Upper lobe of right lung (tissue), 1 donor: Measurements from ENCODE around the gene RAD51B. TPM values are rescaled to one million over a fixed set of nuclear protein-coding genes. Genes with fewer than 3 reads are reported as not detected.

ENCODE experiments used
- ATAC-seq: fragments of 200-7000 bp; cut with Tn5 transposase; one replicate; pipeline ENCODE4 v1.9.1; 2020; ENCODE audit warnings: mild to moderate bottlenecking, moderate library complexity
- DNase-seq: peaks from one replicate; pipeline ENCODE4 v3.0.0-alpha.2; 2020
- H3K27ac ChIP-seq: fragments of 200-600 bp; one replicate; pipeline ENCODE4 v1.8.0; 2022
- H3K27me3 ChIP-seq: fragments of 200-600 bp; one replicate; pipeline ENCODE4 v1.8.0; 2022; ENCODE audit warnings: mild to moderate bottlenecking
- H3K36me3 ChIP-seq: fragments of 200-600 bp; one replicate; pipeline ENCODE4 v1.8.0; 2022
- H3K4me1 ChIP-seq: fragments of 200-600 bp; one replicate; pipeline ENCODE4 v1.8.0; 2022
- H3K4me3 ChIP-seq: fragments of 200-600 bp; one replicate; pipeline ENCODE4 v1.8.0; 2022; ENCODE audit warnings: mild to moderate bottlenecking
- H3K9me3 ChIP-seq: fragments of 200-600 bp; one replicate; pipeline ENCODE4 v1.8.0; 2022
- intact Hi-C: fragments of 100-400 bp; cut with DNase I; formaldehyde crosslinking; loops from one replicate; pipeline ENCODE4 v1.11.0; 2022
- total RNA-seq: library from RNA; stranded (reverse); fragmentation: NEBNext Ultra II Directional; extraction: Animal tissue kit (Norgen Biotek cat#: 25700); gene quantifications from one replicate; pipeline ENCODE4 v1.2.1, GENCODE V29; 2021
- TF ChIP-seq, protein P1 (sequence below): fragments of 200-600 bp; IDR thresholded peaks from one replicate; pipeline ENCODE4 v1.8.0; 2022; ENCODE audit warnings: antibody characterized with exemption
- donor health status: DM: no; HTN: yes; CAD: no; lungs with severe emphysema.

Gene RAD51B
- total RNA-seq, 1 donor from 2014 or later: 11.5 TPM

DNA sequence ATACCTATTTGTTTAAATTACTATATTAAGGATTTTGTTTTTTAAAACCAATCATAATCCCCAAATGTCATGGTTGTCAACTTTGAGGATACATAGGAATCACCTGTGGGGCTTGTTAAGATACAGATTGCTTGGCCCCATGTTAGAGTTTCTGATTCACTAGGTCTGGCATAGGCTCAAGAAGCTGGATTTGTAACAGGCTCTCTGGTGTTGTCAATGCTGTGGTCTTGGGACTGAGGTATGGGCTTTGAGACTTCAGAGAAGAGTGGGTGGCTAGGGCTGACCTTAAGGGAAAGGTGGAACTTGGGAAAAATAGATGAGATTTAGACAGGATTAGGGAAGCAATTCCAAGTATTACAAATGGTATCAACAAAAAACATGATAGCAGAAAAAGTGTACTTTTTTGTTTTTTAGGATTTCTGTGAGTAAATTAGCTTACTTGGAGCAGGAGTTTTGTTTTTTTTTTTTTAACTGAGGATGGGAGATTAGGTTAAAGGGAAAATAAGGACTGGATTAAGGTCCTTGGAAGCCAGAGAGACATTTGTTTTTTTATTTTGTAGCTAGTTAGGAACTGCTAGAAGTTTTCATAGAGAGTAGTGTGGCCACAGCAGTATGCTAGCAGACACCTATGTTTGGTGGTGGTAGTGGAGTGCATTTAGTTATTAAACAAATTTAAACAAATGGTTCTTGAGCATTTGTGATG is 88.6 kb downstream of the RAD51B start:
- no peaks in the 10 kb centered on the region for H3K4me1 ChIP-seq
- H3K36me3 ChIP-seq: no peaks in the 10 kb centered on the region
- no peak overlapping the region for H3K4me3 ChIP-seq
- no peak overlapping the region for H3K27ac ChIP-seq
- DNase-seq: no peak
- no peaks in the 10 kb centered on the region for H3K9me3 ChIP-seq
- H3K27me3 ChIP-seq: no peaks in the 10 kb centered on the region
- no peak for ATAC-seq
- TF ChIP-seq, protein P1, sequence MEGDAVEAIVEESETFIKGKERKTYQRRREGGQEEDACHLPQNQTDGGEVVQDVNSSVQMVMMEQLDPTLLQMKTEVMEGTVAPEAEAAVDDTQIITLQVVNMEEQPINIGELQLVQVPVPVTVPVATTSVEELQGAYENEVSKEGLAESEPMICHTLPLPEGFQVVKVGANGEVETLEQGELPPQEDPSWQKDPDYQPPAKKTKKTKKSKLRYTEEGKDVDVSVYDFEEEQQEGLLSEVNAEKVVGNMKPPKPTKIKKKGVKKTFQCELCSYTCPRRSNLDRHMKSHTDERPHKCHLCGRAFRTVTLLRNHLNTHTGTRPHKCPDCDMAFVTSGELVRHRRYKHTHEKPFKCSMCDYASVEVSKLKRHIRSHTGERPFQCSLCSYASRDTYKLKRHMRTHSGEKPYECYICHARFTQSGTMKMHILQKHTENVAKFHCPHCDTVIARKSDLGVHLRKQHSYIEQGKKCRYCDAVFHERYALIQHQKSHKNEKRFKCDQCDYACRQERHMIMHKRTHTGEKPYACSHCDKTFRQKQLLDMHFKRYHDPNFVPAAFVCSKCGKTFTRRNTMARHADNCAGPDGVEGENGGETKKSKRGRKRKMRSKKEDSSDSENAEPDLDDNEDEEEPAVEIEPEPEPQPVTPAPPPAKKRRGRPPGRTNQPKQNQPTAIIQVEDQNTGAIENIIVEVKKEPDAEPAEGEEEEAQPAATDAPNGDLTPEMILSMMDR: no peak
- intact Hi-C loops: no loop called here

DNA sequence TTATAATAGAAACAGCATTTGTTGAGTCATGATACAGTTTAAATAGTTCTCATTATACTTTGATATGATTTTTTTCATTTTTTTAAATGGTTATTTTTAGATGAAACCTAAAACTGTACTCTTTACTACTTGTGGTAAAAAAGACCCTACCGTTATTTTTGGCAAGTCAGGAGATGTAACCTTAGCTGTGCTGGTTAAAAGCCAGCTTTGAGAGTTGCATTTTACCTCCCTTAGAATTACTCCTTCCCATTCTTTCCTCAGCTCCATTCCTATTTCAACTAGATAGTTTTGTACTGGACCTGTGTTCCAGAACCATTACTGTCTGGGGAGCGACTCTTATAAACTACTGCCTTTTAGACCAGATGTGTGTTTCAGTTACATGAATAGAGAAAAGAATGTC is 92.0 kb downstream of the RAD51B start:
- TF ChIP-seq, protein P1: no peak

DNA sequence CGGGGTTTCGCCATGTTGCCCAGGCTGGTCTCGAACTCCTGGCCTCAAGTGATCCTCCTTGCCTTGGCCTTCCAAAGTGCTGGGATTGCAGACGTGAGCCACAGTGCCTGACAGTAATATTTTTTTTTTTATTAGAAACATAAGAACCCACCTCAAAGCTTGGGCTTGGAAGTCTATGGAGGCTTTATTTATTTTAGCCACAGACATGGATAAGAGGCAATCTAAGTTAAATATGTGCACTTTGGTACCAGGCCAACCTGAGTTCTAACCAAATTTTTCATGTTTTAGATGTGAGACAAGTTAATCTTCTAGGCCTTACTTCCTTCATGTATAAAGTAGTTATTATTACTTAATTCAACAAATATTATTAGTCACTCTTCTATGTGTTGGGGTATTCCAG is 96.9 kb downstream of the RAD51B start:
- no peaks in the 10 kb centered on the region for H3K9me3 ChIP-seq
- no peaks in the 10 kb centered on the region for H3K4me1 ChIP-seq
- H3K36me3 ChIP-seq: no peaks in the 10 kb centered on the region
- TF ChIP-seq, protein P1: no peak
- no peak overlapping the region for H3K4me3 ChIP-seq
- intact Hi-C loops: no loop called here
- no peak overlapping the region for H3K27ac ChIP-seq
- ATAC-seq (no peak), DNase-seq (no peak)
- H3K27me3 ChIP-seq: no peaks in the 10 kb centered on the region

More for the DNA sequence above, 92.0 kb downstream of the RAD51B start:
- Histone ChIP-seq H3K9me3 (no peaks in the 10 kb centered on the region), H3K36me3 (no peaks in the 10 kb centered on the region), H3K27ac (no peak overlapping the region), H3K27me3 (no peaks in the 10 kb centered on the region), H3K4me3 (no peak overlapping the region), H3K4me1 (no peaks in the 10 kb centered on the region)
- intact Hi-C loops: no loop called here
- DNase-seq (no peak), ATAC-seq (no peak)

DNA sequence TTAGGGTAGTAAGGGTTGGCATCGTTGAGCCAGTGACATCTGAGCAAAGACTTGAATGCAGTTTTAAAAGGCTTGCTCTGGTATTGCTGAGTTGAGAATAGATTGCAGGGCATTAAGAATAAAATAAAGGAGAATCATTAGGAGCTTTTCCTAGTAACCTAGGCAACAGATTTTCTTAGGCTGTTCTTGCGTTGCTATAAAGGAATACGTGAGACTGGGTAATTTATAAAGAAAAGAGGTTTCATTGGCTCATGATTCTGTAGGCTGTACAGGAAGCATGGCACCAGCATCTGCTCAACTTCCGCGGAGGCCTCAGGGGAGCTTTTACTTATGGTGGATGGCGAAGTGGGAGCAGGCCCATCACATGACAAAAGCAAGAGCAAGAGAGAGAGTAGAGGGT is 97.4 kb downstream of the RAD51B start:
- intact Hi-C loops: no loop called here
- TF ChIP-seq, protein P1: no peak
- DNase-seq: no peak
- Histone ChIP-seq H3K4me1 (no peaks in the 10 kb centered on the region), H3K4me3 (no peak overlapping the region), H3K9me3 (no peaks in the 10 kb centered on the region), H3K36me3 (no peaks in the 10 kb centered on the region), H3K27ac (no peak overlapping the region), H3K27me3 (no peaks in the 10 kb centered on the region)
- ATAC-seq: no peak

DNA sequence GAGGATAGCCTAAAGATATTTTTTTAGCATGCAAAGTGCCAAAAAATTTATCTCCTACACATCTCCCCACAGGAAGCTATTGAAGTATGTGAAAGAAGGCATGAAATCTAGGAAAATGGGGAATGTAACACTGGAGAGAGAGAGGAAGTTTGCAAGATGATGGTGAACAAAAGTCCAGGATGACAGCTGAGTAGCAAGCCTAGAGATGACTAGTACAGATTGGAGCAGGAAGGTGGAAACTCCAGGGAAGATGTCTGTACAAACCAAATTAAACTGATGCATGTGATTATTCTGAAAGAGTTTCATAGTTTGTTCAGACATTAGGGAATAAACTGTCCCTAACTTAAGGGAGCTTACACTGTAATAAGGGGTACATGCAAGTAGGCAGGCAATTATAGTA is 99.3 kb downstream of the RAD51B start:
- H3K36me3 ChIP-seq: no peaks in the 10 kb centered on the region
- no peak overlapping the region for H3K4me3 ChIP-seq
- no peak for DNase-seq
- H3K4me1 ChIP-seq: no peaks in the 10 kb centered on the region
- H3K27ac ChIP-seq: no peak overlapping the region
- intact Hi-C loops: no loop called here
- TF ChIP-seq, protein P1: no peak
- no peaks in the 10 kb centered on the region for H3K27me3 ChIP-seq
- no peak for ATAC-seq
- no peaks in the 10 kb centered on the region for H3K9me3 ChIP-seq
